ENCODE measurements around the gene KCNJ6. TPM values are rescaled to one million over a fixed set of nuclear protein-coding genes. Genes with fewer than 3 reads are reported as not detected.
A peak's percentile ranks its signal among the peaks of the same experiment; 100 is the strongest.
"Not testable (repeated sequence)": the region's sequence is repeated elsewhere in the genome, so short reads cannot be mapped to it uniquely, and the experiment has no call there.

The KCNJ6 gene
- total RNA-seq, 6 experiments from 2014 or later = not detected

DNA sequence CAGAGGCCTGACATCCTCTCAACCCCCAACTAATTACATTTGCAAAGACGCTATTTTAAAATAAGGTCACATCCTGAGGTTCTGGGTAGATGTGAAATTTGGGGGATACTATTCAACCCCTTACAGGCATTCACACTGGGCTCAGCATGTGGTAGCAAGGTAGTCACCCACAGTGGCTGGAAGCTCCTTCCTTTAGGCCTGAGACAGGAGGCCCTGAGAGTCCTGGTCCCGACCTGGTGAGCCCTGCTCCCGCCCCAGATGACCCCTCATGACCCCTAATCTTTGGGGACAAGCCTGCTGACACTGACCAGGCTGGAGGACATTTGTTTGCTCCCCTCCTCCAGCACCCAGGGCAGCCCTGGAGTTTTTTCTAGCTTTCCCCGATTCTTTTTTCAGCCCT, 323.8 kb downstream of the KCNJ6 start:
- H3K36me3 Mint-ChIP-seq (ENCODE audit: low read depth) = no peaks in the 10 kb centered on the region
- H3K4me3 Mint-ChIP-seq = no peak overlapping the region
- H3K9me3 Mint-ChIP-seq = no peaks in the 10 kb centered on the region
- H3K27ac Mint-ChIP-seq = no peak overlapping the region
- TF ChIP-seq, protein P1, sequence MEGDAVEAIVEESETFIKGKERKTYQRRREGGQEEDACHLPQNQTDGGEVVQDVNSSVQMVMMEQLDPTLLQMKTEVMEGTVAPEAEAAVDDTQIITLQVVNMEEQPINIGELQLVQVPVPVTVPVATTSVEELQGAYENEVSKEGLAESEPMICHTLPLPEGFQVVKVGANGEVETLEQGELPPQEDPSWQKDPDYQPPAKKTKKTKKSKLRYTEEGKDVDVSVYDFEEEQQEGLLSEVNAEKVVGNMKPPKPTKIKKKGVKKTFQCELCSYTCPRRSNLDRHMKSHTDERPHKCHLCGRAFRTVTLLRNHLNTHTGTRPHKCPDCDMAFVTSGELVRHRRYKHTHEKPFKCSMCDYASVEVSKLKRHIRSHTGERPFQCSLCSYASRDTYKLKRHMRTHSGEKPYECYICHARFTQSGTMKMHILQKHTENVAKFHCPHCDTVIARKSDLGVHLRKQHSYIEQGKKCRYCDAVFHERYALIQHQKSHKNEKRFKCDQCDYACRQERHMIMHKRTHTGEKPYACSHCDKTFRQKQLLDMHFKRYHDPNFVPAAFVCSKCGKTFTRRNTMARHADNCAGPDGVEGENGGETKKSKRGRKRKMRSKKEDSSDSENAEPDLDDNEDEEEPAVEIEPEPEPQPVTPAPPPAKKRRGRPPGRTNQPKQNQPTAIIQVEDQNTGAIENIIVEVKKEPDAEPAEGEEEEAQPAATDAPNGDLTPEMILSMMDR (IDR thresholded peaks at IDR 0.05) = no peak
- peaks cover 36% of the 10 kb centered on the region for H3K27me3 Mint-ChIP-seq (ENCODE audit: insufficient read depth)
- no peak for DNase-seq
- no peaks in the 10 kb centered on the region for H3K4me1 Mint-ChIP-seq (ENCODE audit: low read depth)

DNA sequence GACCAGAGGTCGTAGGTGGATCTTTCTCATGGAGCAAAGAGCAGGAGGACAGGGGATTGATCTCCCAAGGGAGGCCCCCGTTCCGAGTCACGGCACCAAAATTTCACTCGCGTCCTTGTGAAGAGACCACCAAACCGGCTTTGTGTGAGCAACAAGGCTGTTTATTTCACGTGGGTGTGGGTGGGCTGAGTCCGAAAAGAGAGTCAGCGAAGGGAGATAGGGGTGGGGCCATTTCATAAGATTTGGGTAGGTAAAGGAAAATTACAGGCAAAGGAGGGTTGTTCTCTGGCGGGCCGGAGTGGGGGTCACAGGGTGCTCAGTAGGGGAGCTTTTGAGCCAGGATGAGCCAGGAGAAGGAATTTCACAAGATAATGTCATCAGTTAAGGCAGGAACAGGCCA, 324.3 kb downstream of the KCNJ6 start:
- H3K36me3 Mint-ChIP-seq (ENCODE audit: low read depth); H3K4me1 Mint-ChIP-seq (ENCODE audit: low read depth); DNase-seq; H3K4me3 Mint-ChIP-seq; H3K27ac Mint-ChIP-seq; H3K9me3 Mint-ChIP-seq: not testable (repeated sequence)
- peaks cover 33% of the 10 kb centered on the region for H3K27me3 Mint-ChIP-seq (ENCODE audit: insufficient read depth)

DNA sequence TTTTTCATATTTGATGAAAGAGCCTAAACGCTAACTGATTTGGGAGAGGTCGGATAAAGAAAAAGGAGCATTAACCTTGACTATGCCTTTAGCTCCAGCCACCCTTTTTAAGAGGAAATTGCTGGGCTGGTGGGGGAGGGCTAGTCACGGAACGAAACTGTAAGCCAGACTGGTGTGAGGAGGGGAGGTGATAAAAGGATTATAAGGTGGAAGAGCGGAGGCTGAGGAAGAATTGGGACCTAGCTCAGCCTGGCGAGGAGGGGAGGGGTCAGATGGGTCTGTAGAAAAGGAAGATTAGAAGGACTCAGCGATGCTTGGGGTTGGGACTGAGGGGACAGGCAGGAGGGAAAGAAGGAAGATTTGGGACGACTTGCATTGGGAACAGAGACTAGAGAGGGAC, 325.4 kb downstream of the KCNJ6 start:
- not testable (repeated sequence) for H3K9me3 Mint-ChIP-seq; H3K27ac Mint-ChIP-seq; H3K4me1 Mint-ChIP-seq (ENCODE audit: low read depth); DNase-seq; H3K4me3 Mint-ChIP-seq; H3K36me3 Mint-ChIP-seq (ENCODE audit: low read depth)
- peaks cover 24% of the 10 kb centered on the region for H3K27me3 Mint-ChIP-seq (ENCODE audit: insufficient read depth)

DNA sequence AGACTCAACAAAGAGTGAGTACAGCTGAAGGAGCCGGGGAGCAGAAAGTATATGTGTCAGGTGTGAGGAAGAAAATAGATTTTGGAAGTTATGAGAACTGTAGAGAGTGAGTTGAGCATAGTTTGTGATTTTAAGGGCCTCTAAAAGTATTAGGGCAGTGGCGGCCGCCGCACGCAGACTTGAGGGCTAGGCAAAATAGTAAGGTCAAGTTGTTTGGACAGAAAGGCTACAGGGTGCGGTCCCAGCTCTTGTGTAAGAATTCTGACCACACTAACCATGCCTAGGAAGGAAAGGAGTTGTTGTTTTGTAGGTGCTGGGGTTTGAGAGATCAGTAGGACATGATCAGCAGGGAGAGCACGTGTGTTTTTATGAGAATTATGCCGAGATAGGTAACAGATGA, 327.6 kb downstream of the KCNJ6 start:
- not testable (repeated sequence) for H3K4me3 Mint-ChIP-seq
- peaks cover 11% of the 10 kb centered on the region for H3K27me3 Mint-ChIP-seq (ENCODE audit: insufficient read depth)

DNA sequence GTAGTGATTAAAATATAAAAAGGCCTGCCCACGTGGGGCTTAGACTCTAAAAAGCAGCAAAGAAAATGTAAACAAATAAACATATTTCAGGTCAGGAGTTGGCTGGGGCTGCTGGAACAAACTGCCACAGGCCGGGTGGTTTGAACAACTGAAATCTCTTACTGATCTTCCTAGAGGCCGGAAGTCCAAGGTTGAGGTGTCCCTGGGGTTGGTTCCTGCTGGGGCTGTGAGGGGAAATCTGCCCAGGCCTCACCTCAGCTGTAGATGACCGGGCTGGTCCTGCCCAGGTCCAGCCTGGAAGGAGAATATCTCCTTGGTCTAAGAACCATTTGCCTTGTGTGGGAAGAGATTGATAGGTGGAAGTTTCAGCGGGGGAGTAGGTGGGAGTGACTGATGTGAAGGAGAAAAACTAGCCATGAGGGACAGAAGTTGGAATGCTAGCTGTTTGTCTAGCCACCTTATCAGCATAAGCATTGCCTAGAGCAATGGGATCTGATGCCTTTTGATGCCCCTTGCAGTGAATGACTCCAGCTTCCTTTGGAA, 328.6 kb downstream of the KCNJ6 start:
- TF ChIP-seq, protein P1 (IDR thresholded peaks at IDR 0.05) = no peak
- Mint-ChIP-seq H3K27ac (no peak overlapping the region), H3K9me3 (no peaks in the 10 kb centered on the region), H3K36me3 (ENCODE audit: low read depth) (no peaks in the 10 kb centered on the region), H3K4me3 (no peak overlapping the region), H3K27me3 (ENCODE audit: insufficient read depth) (peaks cover 9% of the 10 kb centered on the region; the same call in 1 of the 2 replicates), H3K4me1 (ENCODE audit: low read depth) (peaks cover under 1% of the 10 kb centered on the region; the same call in 1 of the 2 replicates)
- DNase-seq = no peak

More for the DNA sequence above, 327.6 kb downstream of the KCNJ6 start:
- H3K4me1 Mint-ChIP-seq (ENCODE audit: low read depth); H3K9me3 Mint-ChIP-seq; H3K36me3 Mint-ChIP-seq (ENCODE audit: low read depth); H3K27ac Mint-ChIP-seq; DNase-seq: not testable (repeated sequence)

DNA sequence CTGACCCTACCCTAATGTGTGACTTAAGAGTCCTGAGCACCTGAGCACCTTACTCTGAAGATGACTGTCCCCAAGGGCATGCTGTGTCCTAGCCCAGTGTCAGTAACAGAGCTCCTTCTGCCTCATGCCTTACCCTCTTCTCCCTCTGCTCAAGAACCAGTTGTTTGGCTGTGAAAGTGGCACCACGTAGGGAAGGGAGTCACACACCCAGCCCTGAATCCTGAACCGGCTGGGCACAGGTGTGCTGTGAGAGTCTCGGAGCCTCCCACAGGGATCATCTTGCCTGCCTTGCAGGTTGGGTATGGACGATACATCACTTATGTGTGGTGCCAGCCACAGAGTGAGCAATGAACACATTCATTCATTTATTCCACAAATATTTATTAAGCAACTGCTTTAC, 329.1 kb downstream of the KCNJ6 start:
- Mint-ChIP-seq H3K27ac (no peak overlapping the region), H3K9me3 (no peaks in the 10 kb centered on the region), H3K36me3 (ENCODE audit: low read depth) (no peaks in the 10 kb centered on the region), H3K27me3 (ENCODE audit: insufficient read depth) (peaks cover 8% of the 10 kb centered on the region; the same call in 1 of the 2 replicates), H3K4me3 (no peak overlapping the region), H3K4me1 (ENCODE audit: low read depth) (peaks cover 6% of the 10 kb centered on the region)
- TF ChIP-seq, protein P1 (IDR thresholded peaks at IDR 0.05) = no peak
- DNase-seq = no peak

DNA sequence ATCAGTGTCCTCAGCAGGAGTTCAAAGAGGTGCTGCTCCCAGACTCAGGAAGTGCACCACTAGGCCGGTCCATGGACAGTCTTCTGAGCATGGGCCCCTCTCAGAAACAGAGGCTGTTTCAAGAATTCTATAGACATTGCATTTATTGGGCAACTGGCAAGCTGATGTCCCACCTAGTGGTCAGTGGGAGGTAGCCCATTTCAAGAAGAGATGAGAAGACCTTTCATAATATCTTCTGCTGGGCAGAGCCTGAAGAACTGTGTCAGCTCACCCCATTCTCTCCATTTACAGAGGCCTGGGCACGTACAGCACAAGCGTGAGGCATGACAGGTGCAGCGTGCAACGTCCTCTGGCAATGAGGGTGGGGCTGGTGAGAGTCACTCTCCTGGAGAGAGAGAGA, 333.7 kb downstream of the KCNJ6 start:
- peaks cover 5% of the 10 kb centered on the region; the same call in 1 of the 2 replicates for H3K27me3 Mint-ChIP-seq (ENCODE audit: insufficient read depth)
- DNase-seq = peak; percentile 63
- TF ChIP-seq, protein P1 (IDR thresholded peaks at IDR 0.05) = peak; percentile 85
- peaks cover 14% of the 10 kb centered on the region for H3K36me3 Mint-ChIP-seq (ENCODE audit: low read depth)
- H3K27ac Mint-ChIP-seq = no peak overlapping the region
- no peak overlapping the region for H3K4me3 Mint-ChIP-seq
- H3K4me1 Mint-ChIP-seq (ENCODE audit: low read depth) = peaks cover 7% of the 10 kb centered on the region
- H3K9me3 Mint-ChIP-seq = peaks cover 21% of the 10 kb centered on the region
